Measurements from ENCODE around the gene DDX17. TPM values are rescaled to one million over a fixed set of nuclear protein-coding genes. Genes with fewer than 3 reads are reported as not detected.

The DDX17 gene
- total and polyA plus RNA-seq, 2 of the 8 experiments (the other 6 are each of a cell fraction or from before 2014, with no cell fraction given), result 437 to 441 TPM

- no peak overlapping the region for H3K4me2 ChIP-seq (ENCODE audit: insufficient read depth in 1 of 2, low read depth in 2 of 2, low read length in 2 of 2)
- no peak overlapping the region for H2AK5ac ChIP-seq (ENCODE audit: low read depth, low read length)
- H4K5ac ChIP-seq (ENCODE audit: insufficient read length, low read depth, low read length), result no peak overlapping the region
- H2BK20ac ChIP-seq (ENCODE audit: low read length), result no peak overlapping the region
- H3K79me2 ChIP-seq (ENCODE audit: control insufficient read depth in 1 of 2, insufficient read depth in 2 of 2, low read length in 2 of 2), result no peaks in the 10 kb centered on the region
- H2BK120ac ChIP-seq (replicated peaks; ENCODE audit: low read depth, low read length), result no peak overlapping the region
- no peak overlapping the region for H4K8ac ChIP-seq (ENCODE audit: extremely low read depth, insufficient read depth, low read length)
- no peak overlapping the region for H2BK5ac ChIP-seq (ENCODE audit: low read depth, low read length)
- H3K4ac ChIP-seq (replicated peaks; ENCODE audit: insufficient read length, low read depth, low read length), result no peak overlapping the region
- WGBS, 2 experiments (ENCODE audit: extremely low coverage in 1 of 2, insufficient coverage in 1 of 2, insufficient read length in 1 of 2, insufficient replicate concordance in 2 of 2, low coverage in 1 of 2, low lambda C conversion rate in 2 of 2, missing lambda C conversion rate in 1 of 2), result 88% methylated on average over 14 of the region's 14 CpGs; no CpG with 5 or more reads in 1 of the 2 experiments
- H2BK15ac ChIP-seq (ENCODE audit: low read length), result no peak overlapping the region
- H3K27me3 ChIP-seq (replicated peaks in 1 of 4; ENCODE audit: control insufficient read depth in 3 of 4, extremely low read depth in 1 of 4, insufficient read depth in 3 of 4, low read length in 3 of 4), result no peaks in the 10 kb centered on the region
- H3K4me3 ChIP-seq (ENCODE audit: extremely low read depth in 1 of 4, insufficient read depth in 2 of 4, low read depth in 3 of 4, low read length in 4 of 4), result no peak overlapping the region
- H3K4me1 ChIP-seq (replicated peaks in 1 of 4; ENCODE audit: control insufficient read depth in 3 of 4, insufficient read depth in 4 of 4, low read length in 3 of 4), result peaks cover 0 to 2% (median 0%) of the 10 kb centered on the region in 4 experiments; a peak in 2 of 7 replicates
- H3K79me1 ChIP-seq (ENCODE audit: low read depth, low read length), result no peaks in the 10 kb centered on the region; the same call in 1 of the 2 replicates
- no peak for TF ChIP-seq HDAC6 (IDR thresholded peaks at IDR 0.05; ENCODE audit: low read depth, low read length)
- no peak for TF ChIP-seq TAF7 (optimal IDR thresholded peaks at IDR 0.05; ENCODE audit: borderline replicate concordance, low read depth, low read length)
- no peak for TF ChIP-seq SUZ12 (IDR thresholded peaks at IDR 0.05; ENCODE audit: low read length)
- TF ChIP-seq, protein P1, sequence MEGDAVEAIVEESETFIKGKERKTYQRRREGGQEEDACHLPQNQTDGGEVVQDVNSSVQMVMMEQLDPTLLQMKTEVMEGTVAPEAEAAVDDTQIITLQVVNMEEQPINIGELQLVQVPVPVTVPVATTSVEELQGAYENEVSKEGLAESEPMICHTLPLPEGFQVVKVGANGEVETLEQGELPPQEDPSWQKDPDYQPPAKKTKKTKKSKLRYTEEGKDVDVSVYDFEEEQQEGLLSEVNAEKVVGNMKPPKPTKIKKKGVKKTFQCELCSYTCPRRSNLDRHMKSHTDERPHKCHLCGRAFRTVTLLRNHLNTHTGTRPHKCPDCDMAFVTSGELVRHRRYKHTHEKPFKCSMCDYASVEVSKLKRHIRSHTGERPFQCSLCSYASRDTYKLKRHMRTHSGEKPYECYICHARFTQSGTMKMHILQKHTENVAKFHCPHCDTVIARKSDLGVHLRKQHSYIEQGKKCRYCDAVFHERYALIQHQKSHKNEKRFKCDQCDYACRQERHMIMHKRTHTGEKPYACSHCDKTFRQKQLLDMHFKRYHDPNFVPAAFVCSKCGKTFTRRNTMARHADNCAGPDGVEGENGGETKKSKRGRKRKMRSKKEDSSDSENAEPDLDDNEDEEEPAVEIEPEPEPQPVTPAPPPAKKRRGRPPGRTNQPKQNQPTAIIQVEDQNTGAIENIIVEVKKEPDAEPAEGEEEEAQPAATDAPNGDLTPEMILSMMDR (IDR thresholded peaks at IDR 0.05; ENCODE audit: control extremely low read depth in 1 of 3, insufficient read depth in 1 of 3, low read depth in 1 of 3, low read length in 3 of 3), result peak in 2 of 3 experiments; percentile 5 to 11; a peak in 2 of 4 replicates
- no peak for TF ChIP-seq CEBPB (IDR thresholded peaks at IDR 0.05; ENCODE audit: low read depth, low read length)
- POLR2A ChIA-PET (ENCODE audit: partially characterized antibody), result interaction anchor here (0.6 to 1.8 kb wide), 4 partner anchors 9 to 39 kb away, joined by 3 to 5 read pairs (median 3); no protein-coding TSS in a partner anchor
- no peak overlapping the region for H4K91ac ChIP-seq (replicated peaks; ENCODE audit: insufficient read length, low read length)
- H3K9ac ChIP-seq (replicated peaks in 1 of 4; ENCODE audit: extremely low read depth in 1 of 4, low read depth in 3 of 4, low read length in 3 of 4), result no peak overlapping the region
- H3K27ac ChIP-seq (ENCODE audit: low read depth, low read length), result no peak overlapping the region
- CTCF ChIA-PET (ENCODE audit: partially characterized antibody), result interaction anchor here (0.9 to 1.5 kb wide), 3 partner anchors 13 to 131 kb away, joined by 3 to 5 read pairs (median 3); no protein-coding TSS in a partner anchor
- H3K23ac ChIP-seq (ENCODE audit: insufficient read length), result no peak overlapping the region
- no peak overlapping the region for H3K18ac ChIP-seq (ENCODE audit: extremely low read depth, low read length)
- H3K14ac ChIP-seq (ENCODE audit: insufficient read length), result no peak overlapping the region
- FAIRE-seq (no peak), DNase-seq (ENCODE audit: low read depth in 1 of 2, low spot score in 2 of 2) (no peak)
- no peaks in the 10 kb centered on the region for H3K36me3 ChIP-seq (ENCODE audit: control insufficient read depth in 2 of 4, insufficient read depth in 4 of 4, low read length in 3 of 4)
- no peaks in the 10 kb centered on the region for H3K9me3 ChIP-seq (ENCODE audit: insufficient read depth in 2 of 2, low read depth in 1 of 2, low read length in 1 of 2)
- no peak overlapping the region for H2AFZ ChIP-seq (ENCODE audit: low read length)
- no peaks in the 10 kb centered on the region for H3K23me2 ChIP-seq (ENCODE audit: low read depth, low read length)
- peaks cover 0 to 4% of the 10 kb centered on the region in 2 experiments for H4K20me1 ChIP-seq (replicated peaks in 1 of 2; ENCODE audit: control insufficient read depth in 1 of 2, insufficient read depth in 2 of 2, low read length in 2 of 2)
- H2BK12ac ChIP-seq (ENCODE audit: low read depth, low read length), result no peak overlapping the region
- H3K56ac ChIP-seq (replicated peaks; ENCODE audit: insufficient read length, low read depth, low read length), result no peak overlapping the region
These were observed 65.3 kb downstream of the DDX17 start for GRCh38 chr22:38440747-38441350.
